Pancreas (tissue), 10 donors: ENCODE results near the gene SP5. TPM values are rescaled to one million over a fixed set of nuclear protein-coding genes. Genes with fewer than 3 reads are reported as not detected.

ENCODE experiments used
- ATAC-seq, 4 donors: fragments of 200-7000 bp; cut with Tn5 transposase; one replicate each; pipeline versions ENCODE4 v1.8.0 to v1.9.1; 2020; ENCODE audit warnings: mild to moderate bottlenecking in 4 of 4, moderate library complexity in 4 of 4
- DNase-seq, 6 donors: peaks; one replicate each; pipeline ENCODE4 v3.0.0-alpha.2; 2020
- FAIRE-seq: peaks from 2 replicates; lab custom pipeline; 2012; peaks lifted over from hg19 to GRCh38; lab: Jason Lieb, UNC
- H3K27ac ChIP-seq, 4 donors: fragments of 200-600 bp; sonication (generic); 1 replicate in 3 of 4; 2 replicates in 1 of 4; pipeline versions ENCODE4 v1.5.0 to v1.8.0; 2020
- H3K27me3 ChIP-seq, 4 donors: fragments of 200-600 bp; one replicate each; pipeline ENCODE4 v1.8.0; 2021
- H3K36me3 ChIP-seq, 3 donors: fragments of 200-600 bp; sonication (generic) in 1 of 3; one replicate each; pipeline versions ENCODE4 v1.5.0 to v1.8.0; 2020 to 2021
- H3K4me1 ChIP-seq, 3 donors: fragments of 200-600 bp; one replicate each; pipeline ENCODE4 v1.8.0; 2021
- H3K4me3 ChIP-seq, 4 donors: fragments of 200-600 bp; sonication (generic) in 2 of 4; one replicate each; pipeline versions ENCODE4 v1.5.0 to v1.8.0; 2020 to 2021
- H3K9me3 ChIP-seq, 4 donors: fragments of 200-600 bp; one replicate each; pipeline ENCODE4 v1.8.0; 2021
- WGBS, 2 donors: extraction: QIAGEN DNeasy Blood & Tissue Kit; methylation state at CpG; one replicate each; pipeline ENCODE4 v1.1.7; 2013; 5-methylcytosine and 5-hydroxymethylcytosine counted together
- intact Hi-C, 3 donors: fragments of 100-400 bp; cut with DNase I; formaldehyde crosslinking; loops; one replicate each; pipeline versions ENCODE4 v1.11.1 to v1.14.2; 2022
- polyA plus RNA-seq, 2 donors: library from polyadenylated mRNA; stranded (reverse); fragments of 200-250 nt; gene quantifications; one replicate each; pipeline ENCODE4 v1.2.3, GENCODE V29; 2013
- total RNA-seq, 6 donors: library from RNA; stranded (reverse); fragmentation: NEBNext Ultra II Directional in 4 of 6; extraction: Animal tissue kit (Norgen Biotek cat#: 25700) in 4 of 6; gene quantifications; one replicate each; pipeline versions ENCODE4 v1.2.1 to v1.2.4, GENCODE V29; 2021 to 2023
- TF ChIP-seq, protein P1 (sequence below), 4 donors: fragments of 200-600 bp; sonication (generic) in 3 of 4; IDR thresholded peaks; one replicate each; pipeline versions ENCODE4 v1.5.0 to v1.8.0; 2021; ENCODE audit warnings: antibody characterized with exemption in 4 of 4
- donor health status: healthy with polysubstance abuse.
- donor health status: DM: no; HTN: no; CAD: no; lungs with moderate emphysema.
- donor health status: DM: no; HTN: no; CAD: no.
- donor health status: control.
- donor health status: control.
- donor health status: Bipolar disorder and iron deficiency.
- donor health status: DM: yes; HTN: yes; CAD: no.
- donor health status: DM: no; HTN: no; CAD: no.
- donor health status: DM: no; HTN: no; CAD: no.
- donor health status: DM: yes; HTN: yes; CAD: no.

The SP5 gene
- total and polyA plus RNA-seq, 8 donors = 0.08 to 2.1 (median 0.28) TPM; not detected in 1

DNA sequence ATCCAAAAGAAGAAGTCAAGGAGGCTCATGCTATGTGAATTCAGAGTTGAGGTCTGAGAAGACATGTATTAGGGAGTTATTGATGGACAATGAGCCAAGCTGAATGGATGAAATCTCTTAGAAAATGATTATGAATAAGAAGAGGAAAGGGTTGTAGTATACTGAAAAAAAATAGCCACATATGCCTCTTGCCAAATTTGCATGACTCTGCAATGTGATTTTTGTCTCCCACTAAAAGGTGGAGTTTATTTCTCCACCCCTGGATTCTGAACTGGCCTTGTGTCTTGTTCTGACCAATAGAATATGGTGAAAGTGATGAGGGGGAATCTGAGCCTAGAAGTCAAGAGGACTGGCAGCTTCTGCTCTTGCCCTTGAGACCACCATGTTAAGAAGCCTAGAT, 46.4 kb downstream of the SP5 start:
- Histone ChIP-seq H3K27ac (no peak overlapping the region), H3K9me3 (no peaks in the 10 kb centered on the region), H3K27me3 (no peaks in the 10 kb centered on the region), H3K4me1 (peaks cover 0 to 14% (median 2%) of the 10 kb centered on the region in 3 donors), H3K36me3 (no peaks in the 10 kb centered on the region), H3K4me3 (no peak overlapping the region)
- no peak for DNase-seq
- TF ChIP-seq, protein P1, sequence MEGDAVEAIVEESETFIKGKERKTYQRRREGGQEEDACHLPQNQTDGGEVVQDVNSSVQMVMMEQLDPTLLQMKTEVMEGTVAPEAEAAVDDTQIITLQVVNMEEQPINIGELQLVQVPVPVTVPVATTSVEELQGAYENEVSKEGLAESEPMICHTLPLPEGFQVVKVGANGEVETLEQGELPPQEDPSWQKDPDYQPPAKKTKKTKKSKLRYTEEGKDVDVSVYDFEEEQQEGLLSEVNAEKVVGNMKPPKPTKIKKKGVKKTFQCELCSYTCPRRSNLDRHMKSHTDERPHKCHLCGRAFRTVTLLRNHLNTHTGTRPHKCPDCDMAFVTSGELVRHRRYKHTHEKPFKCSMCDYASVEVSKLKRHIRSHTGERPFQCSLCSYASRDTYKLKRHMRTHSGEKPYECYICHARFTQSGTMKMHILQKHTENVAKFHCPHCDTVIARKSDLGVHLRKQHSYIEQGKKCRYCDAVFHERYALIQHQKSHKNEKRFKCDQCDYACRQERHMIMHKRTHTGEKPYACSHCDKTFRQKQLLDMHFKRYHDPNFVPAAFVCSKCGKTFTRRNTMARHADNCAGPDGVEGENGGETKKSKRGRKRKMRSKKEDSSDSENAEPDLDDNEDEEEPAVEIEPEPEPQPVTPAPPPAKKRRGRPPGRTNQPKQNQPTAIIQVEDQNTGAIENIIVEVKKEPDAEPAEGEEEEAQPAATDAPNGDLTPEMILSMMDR (IDR thresholded peaks at IDR 0.05) = no peak
- FAIRE-seq = no peak
- intact Hi-C loops = no loop called here
- ATAC-seq = no peak

DNA sequence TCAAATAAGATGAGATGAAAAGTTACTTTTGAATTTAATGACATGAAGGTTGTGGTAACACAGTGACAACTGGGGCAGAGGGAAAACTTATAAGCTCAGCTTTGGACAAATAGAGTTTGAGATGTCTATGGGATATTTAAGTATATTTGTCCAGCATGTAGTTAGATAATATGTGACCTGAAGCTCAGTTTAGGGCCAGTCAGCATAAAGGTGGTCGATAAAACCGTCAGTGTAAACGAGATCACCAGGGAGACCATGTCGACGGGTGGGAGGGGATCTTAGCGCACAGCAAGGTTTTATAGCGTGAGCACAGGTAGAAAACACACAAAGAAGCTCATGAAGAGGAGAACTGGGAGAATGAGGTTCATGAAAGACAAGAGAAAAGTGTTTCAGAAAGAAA, 47.6 kb downstream of the SP5 start:
- TF ChIP-seq, protein P1 (IDR thresholded peaks at IDR 0.05) = no peak
- Histone ChIP-seq H3K9me3 (no peaks in the 10 kb centered on the region), H3K27ac (no peak overlapping the region), H3K27me3 (no peaks in the 10 kb centered on the region), H3K36me3 (no peaks in the 10 kb centered on the region), H3K4me1 (peaks cover 0 to 21% (median 6%) of the 10 kb centered on the region in 3 donors), H3K4me3 (no peak overlapping the region)
- intact Hi-C loops = no loop called here
- DNase-seq = no peak
- ATAC-seq = no peak
- 70 to 77% methylated on average over 7 of the region's 7 CpGs for WGBS, 2 donors
- no peak for FAIRE-seq

DNA sequence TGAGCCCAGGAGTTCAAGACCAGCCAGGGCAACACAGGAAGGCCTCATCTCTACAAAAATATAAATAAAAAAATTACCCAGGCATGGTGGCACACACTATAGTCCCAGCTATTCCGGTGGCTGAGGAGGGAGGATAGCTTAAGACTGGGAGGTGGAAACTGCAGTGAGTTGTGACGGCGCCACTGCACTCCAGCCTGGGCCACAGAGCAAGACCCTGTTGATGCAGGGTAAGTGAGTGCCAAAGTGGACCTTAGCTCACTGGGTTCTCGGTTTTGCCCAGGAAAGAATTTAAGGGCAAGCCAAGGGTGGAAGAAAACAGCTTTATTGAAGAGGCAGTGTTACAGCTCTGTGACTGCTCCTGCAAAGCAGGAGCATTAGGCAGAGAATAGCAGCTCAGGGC, 48.1 kb downstream of the SP5 start:
- Histone ChIP-seq H3K4me1 (peaks cover 0 to 21% (median 6%) of the 10 kb centered on the region in 3 donors), H3K36me3 (no peaks in the 10 kb centered on the region), H3K27me3 (no peaks in the 10 kb centered on the region), H3K9me3 (no peaks in the 10 kb centered on the region), H3K4me3 (no peak overlapping the region), H3K27ac (no peak overlapping the region)
- no peak for FAIRE-seq
- TF ChIP-seq, protein P1 (IDR thresholded peaks at IDR 0.05) = no peak
- WGBS, 2 donors = 97 to 100% methylated on average over 4 of the region's 4 CpGs
- intact Hi-C loops = no loop called here
- DNase-seq = no peak
- no peak for ATAC-seq

DNA sequence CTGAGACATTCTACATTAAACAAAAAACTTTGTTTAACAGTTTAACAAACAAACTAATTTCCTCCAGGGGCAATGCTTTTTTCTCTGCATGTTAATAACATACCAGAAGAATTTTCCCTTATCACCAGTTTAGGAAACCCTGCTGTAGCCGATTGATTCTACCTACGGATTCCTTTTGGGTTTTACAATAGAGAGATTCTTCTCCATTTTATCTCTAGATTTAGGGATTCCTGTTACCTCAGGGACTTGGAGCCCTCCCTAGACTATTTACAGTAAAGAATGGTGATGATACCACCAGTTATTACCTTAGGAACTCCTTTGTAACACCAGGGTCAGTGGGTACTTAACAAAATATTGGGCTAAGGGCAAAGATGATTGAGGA, 49.7 kb downstream of the SP5 start:
- FAIRE-seq (no peak), ATAC-seq (peak in 1 of 4 donors; percentile 11), DNase-seq (no peak)
- Histone ChIP-seq H3K4me1 (peaks cover 0 to 21% (median 6%) of the 10 kb centered on the region in 3 donors), H3K27me3 (no peaks in the 10 kb centered on the region), H3K4me3 (no peak overlapping the region), H3K9me3 (no peaks in the 10 kb centered on the region), H3K36me3 (no peaks in the 10 kb centered on the region), H3K27ac (peak overlapping the region in 1 of 4 donors; percentile 3)
- TF ChIP-seq, protein P1 (IDR thresholded peaks at IDR 0.05) = no peak
- intact Hi-C loops = no loop called here
- WGBS, 2 donors = 22 to 31% methylated on average over 2 of the region's 2 CpGs

DNA sequence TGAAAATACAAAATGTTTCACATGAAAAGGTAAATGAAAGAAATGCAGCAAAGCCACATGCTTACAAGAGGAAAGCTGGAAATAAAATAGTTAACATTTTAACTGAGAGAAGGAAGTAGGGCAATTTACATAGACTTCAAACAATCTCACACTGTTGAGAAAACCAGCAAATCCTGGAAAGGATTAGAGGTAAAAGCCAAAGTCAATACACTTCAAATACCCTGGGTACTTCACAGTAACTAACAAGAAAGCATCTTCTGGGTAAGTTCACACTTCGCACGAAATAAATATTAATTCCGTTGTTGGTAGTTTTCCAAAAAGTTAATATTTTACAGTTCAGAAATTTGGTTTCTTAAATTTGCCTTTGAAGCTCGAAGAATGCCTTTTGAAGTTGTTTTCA, 51.6 kb downstream of the SP5 start:
- TF ChIP-seq, protein P1 (IDR thresholded peaks at IDR 0.05) = no peak
- intact Hi-C loops = no loop called here
- FAIRE-seq (no peak), DNase-seq (no peak), ATAC-seq (peak in 1 of 4 donors; percentile 9)
- Histone ChIP-seq H3K36me3 (no peaks in the 10 kb centered on the region), H3K4me3 (no peak overlapping the region), H3K9me3 (no peaks in the 10 kb centered on the region), H3K27me3 (no peaks in the 10 kb centered on the region), H3K4me1 (peaks cover 0 to 23% (median 6%) of the 10 kb centered on the region in 3 donors), H3K27ac (no peak overlapping the region)
- 10 to 25% methylated on average over 4 of the region's 4 CpGs for WGBS, 2 donors

Other genes starting within 250 kb of the SP5 start
- gene ERICH2, start 55.0 kb downstream of the SP5 start, total RNA-seq = 1 to 10 TPM in 2 of 6 donors, under 1 TPM in 4; 0.49 to 2.4 (median 0.79) TPM
- gene ERICH2, start 55.0 kb downstream of the SP5 start, polyA plus RNA-seq = 1 to 10 TPM; 1.6 to 3.6 TPM
- gene GAD1, start 101.5 kb downstream of the SP5 start, total RNA-seq = 1 to 10 TPM in 1 of 6 donors, under 1 TPM in 5; 0.17 to 1.0 (median 0.31) TPM
- under 1 TPM; 0.73 to 0.84 TPM for gene GAD1, start 101.5 kb downstream of the SP5 start, polyA plus RNA-seq
- gene GORASP2, start 213.9 kb downstream of the SP5 start, total RNA-seq = 10 to 100 TPM; 35.8 to 52.4 (median 45.8) TPM
- gene GORASP2, start 213.9 kb downstream of the SP5 start, polyA plus RNA-seq = 10 to 100 TPM; 22.6 to 31.4 TPM